Tracheal epithelial cell (primary cell): ENCODE measurements around the gene APEH. TPM values are rescaled to one million over a fixed set of nuclear protein-coding genes. Genes with fewer than 3 reads are reported as not detected.

Experiments
- total RNA-seq: library from RNA; depleted of rRNA; stranded (reverse); fragments of >200 nt; gene quantifications from 2 replicates; pipeline ENCODE4 v1.2.1, GENCODE V29; 2014

APEH gene
- total RNA-seq, result 208 and 240 TPM in 2 replicates

DNA sequence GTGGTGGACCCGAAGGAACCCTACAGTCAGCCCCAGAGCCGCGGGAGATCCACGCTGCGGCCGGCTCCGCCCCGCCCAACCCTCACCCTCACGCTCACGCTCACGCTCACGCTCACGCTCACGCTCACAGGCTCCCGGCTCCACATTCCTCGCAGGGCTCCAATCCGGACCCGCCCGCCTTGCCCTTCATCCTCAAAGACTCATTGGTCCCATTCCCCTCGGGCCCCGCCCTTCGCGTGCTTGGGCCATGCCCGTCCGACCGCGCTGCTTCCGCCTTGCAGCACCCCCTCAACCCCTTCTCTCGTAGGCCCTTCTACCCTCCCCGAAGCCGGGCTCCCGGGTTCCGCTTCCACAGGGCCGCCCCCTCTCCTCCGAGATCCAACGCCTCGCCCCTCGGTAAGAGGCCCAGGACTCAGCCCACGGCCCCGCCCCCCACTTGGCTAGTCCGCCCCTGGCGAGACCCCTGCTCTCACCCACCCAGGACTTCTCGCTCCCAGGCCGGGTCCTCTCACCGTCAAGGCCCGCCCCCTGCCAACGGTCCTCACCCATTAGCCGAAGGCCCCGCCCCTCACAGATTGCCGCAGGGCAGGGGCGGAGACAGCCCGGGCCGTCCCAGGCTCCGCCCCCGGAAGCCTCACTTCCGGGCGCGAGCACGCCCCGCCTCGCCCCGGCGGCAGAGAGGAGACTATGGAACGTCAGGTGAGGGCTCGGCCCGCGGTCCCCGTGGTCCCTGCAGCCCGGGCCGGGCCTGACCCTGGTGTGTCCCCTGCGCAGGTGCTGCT is at the start of gene APEH:
TSS of gene APEH (plus strand) at position 637 of the 782 bp plus-strand sequence. CDS start at position 688, 51 bp downstream.

DNA sequence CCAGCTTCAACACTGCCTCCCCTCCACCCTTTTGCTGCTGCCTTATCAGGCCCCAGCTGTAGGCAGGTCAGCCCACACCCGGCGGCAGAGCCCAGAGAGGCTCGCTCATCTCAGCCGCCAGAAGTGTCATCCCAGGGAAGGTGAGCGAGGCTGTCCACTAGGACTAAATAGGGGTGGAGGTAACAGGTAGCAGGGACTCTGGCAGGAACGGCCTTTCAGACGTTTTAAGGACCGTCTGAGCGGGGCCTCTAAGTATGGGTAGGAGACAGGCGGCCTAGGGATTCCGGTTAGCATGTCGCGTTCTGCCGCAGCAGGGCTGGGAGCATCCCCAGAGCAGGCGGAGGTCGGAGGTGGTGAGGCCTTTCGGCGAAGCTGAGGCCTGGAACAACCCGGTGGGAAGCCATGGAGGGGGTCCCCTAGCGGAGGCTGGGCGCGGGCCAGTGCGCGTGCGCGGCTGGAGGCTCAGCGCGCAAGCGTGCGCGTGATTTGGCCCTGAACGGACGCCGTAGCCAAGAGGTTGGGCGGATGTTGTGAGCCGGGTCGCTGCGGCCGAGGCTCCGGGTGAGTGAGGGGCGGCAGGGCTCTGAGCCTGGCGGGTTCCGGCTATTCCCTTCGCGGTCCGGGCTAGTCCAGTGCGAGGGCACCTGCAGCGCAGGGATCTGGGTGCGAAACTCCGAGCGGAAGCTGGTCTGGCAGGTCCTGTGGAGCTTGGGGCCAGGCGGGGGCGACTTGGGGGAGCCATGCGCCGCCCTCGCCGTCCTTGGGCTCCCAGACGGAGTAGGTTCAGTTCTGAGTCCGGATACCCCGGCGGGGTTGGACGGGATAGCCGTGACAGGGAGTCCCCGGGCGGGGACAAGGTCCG is 15.1 kb downstream of the APEH start, which contains the start of the genes MST1 and RNF123:
TSS of gene MST1 (minus strand) at position 429 of the 862 bp plus-strand sequence. CDS start 783 bp downstream, outside the sequence.
TSS of gene RNF123 (plus strand) at position 512 of the 862 bp plus-strand sequence. CDS start 1,609 bp downstream, outside the sequence.

DNA sequence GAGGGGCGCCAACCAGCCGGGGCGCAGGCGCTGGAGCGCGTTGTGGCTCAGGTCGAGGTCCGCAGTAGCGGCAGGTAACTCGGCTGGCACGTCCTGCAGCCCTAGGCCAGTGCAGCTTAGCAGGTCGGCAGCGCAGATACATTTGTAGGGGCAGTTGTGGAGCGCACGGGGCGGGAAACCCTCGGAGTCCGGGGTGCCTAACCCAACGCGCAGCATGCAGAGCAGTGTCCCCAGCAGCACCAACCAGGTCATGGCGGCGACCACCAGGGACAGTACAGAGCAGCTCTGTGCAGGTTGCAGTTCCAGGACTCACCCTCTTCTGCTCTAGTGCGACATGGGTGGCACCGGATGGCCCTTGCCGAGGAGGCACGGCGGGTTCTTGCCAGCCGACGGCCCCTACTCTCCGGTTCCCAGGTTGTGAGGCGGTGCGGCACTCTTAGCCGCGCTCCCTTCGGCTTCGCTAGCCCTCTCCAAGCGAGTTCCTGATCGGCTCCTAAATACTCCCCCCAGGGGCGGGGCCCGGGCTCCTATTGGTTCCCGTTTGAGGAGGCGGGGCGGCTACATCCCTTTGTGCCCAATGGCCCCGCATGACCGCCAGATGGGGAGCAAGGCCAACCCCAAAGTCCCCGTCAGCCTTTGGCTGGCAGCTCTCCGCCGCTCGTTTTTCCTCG is 45.2 kb downstream of the APEH start, which contains the start of gene AMIGO3:
TSS of gene AMIGO3 (minus strand) at position 471 of the 671 bp plus-strand sequence. CDS start at position 252, 219 bp downstream.

DNA sequence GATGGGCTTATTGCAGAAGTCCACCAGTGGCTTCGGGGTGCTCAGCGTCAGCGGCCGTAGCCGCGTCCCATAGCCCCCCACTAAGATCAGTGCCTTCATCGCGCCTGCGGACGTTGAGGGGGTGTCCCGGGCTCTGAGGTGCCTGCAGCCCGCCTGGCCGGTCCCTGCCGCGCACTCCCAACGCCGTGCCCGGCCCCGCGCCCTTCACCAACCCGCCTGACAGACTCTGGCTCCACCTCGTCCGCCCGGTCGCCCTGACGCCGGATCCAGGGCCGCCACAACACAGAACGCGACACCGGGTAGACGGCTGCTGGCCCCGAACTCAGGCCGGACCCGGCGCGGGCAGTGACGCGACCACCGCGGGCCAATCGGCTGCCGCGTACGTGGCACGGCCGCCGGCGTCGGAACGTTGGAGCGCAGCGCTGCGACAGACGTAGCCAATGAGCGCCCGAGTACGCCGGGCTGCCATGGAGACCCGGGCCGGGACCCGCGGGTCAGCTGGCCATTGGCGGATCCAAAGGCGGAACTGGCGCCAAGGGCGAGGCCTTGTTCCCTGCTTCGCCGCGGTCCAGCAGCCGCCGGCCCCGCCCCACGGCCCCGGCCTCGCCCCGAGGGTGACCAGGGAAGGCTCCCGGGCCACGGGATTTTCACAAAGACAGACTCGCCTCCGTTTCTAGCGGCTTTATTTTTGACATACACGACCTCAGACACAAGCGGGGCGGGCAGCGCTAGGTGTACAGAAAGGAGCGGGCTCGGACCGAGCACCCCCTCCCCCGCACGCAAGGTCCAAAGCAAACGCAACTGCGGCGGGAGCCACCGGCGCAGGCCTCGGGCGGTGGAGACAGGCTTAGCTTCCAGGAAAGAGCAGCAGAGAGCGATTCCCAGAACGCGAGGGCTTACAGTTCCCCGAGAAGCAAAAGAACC is 49.7 kb downstream of the APEH start, which contains the start of gene GMPPB:
TSS of gene GMPPB (minus strand) at position 324 of the 924 bp plus-strand sequence. CDS start at position 99, 225 bp downstream.

Other genes starting within 250 kb of the APEH start
- 1.5 and 2.2 TPM in 2 replicates for gene NICN1, start 245.0 kb upstream of the APEH start, total RNA-seq
- 34.9 and 52.0 TPM in 2 replicates for gene DAG1, start 204.1 kb upstream of the APEH start, total RNA-seq
- under 0.01 TPM in 1 of 2 replicates, not detected in the other for gene BSN, start 119.9 kb upstream of the APEH start, total RNA-seq
- gene MST1, start 15.1 kb downstream of the APEH start, total RNA-seq, result 8.3 and 9.4 TPM in 2 replicates
- 17.1 and 19.0 TPM in 2 replicates for gene RNF123, start 15.2 kb downstream of the APEH start, total RNA-seq
- 0.21 TPM in 1 of 2 replicates, not detected in the other for gene AMIGO3, start 45.3 kb downstream of the APEH start, total RNA-seq
- gene GMPPB, start 49.6 kb downstream of the APEH start, total RNA-seq, result 12.1 and 46.5 TPM in 2 replicates
- 24.1 TPM in 2 replicates for gene IP6K1, start 112.2 kb downstream of the APEH start, total RNA-seq
- gene CDHR4, start 125.5 kb downstream of the APEH start, total RNA-seq, result not detected in 2 replicates
- 10.4 and 22.2 TPM in 2 replicates for gene INKA1, start 128.9 kb downstream of the APEH start, total RNA-seq
- 1.1 and 16.6 TPM in 2 replicates for gene UBA7, start 139.6 kb downstream of the APEH start, total RNA-seq
- 0.64 and 4.1 TPM in 2 replicates for gene TRAIP, start 182.2 kb downstream of the APEH start, total RNA-seq
- not detected in 2 replicates for gene CAMKV, start 195.6 kb downstream of the APEH start, total RNA-seq
- gene MST1R, start 229.5 kb downstream of the APEH start, total RNA-seq, result 8.7 and 29.2 TPM in 2 replicates